Activated naive CD4-positive, alpha-beta T cell treated with Interleukin-2 at 50 U/mL for 16 hours (primary cell): ENCODE measurements around the gene ILF3.
"Not testable (repeated sequence)": the region's sequence is repeated elsewhere in the genome, so short reads cannot be mapped to it uniquely, and the experiment has no call there.

Experiments used
- DNase-seq: peaks from one replicate; pipeline ENCODE4 v3.0.0-alpha.2; 2020

The ILF3 gene

DNA sequence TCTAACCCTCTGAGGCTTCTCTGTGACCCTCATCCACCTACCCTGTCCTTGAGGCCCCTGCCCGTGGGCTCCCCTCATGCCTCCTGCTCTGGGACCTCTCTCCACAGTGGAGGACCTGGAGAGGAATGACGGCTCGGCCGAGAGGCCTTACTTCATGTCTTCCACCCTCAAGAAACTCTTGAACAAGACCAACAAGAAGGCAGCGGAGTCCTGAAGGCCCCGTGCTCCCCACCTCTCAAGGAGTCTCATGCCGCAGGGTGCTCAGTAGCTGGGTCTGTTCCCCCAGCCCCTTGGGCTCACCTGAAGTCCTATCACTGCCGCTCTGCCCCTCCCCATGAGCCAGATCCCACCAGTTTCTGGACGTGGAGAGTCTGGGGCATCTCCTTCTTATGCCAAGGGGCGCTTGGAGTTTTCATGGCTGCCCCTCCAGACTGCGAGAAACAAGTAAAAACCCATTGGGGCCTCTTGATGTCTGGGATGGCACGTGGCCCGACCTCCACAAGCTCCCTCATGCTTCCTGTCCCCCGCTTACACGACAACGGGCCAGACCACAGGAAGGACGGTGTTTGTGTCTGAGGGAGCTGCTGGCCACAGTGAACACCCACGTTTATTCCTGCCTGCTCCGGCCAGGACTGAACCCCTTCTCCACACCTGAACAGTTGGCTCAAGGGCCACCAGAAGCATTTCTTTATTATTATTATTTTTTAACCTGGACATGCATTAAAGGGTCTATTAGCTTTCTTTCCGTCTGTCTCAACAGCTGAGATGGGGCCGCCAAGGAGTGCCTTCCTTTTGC lies 10.8 kb upstream of the ILF3 start:
- no peak for DNase-seq

DNA sequence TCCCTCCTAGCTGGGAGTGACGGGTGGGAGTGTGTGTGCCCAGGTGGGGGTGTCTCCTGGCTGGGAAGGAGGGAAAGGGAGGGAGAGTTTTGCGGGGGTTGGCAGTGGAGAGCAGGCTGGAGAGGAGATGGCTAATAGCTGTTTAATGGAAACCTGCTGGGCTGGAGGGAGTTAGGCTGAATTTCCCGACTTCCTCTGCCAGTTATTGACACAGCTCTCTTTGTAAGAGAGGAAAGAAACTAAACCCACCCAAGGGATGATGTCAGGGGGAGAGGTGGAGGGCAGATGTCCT lies 10.2 kb upstream of the ILF3 start:
- DNase-seq: no peak

DNA sequence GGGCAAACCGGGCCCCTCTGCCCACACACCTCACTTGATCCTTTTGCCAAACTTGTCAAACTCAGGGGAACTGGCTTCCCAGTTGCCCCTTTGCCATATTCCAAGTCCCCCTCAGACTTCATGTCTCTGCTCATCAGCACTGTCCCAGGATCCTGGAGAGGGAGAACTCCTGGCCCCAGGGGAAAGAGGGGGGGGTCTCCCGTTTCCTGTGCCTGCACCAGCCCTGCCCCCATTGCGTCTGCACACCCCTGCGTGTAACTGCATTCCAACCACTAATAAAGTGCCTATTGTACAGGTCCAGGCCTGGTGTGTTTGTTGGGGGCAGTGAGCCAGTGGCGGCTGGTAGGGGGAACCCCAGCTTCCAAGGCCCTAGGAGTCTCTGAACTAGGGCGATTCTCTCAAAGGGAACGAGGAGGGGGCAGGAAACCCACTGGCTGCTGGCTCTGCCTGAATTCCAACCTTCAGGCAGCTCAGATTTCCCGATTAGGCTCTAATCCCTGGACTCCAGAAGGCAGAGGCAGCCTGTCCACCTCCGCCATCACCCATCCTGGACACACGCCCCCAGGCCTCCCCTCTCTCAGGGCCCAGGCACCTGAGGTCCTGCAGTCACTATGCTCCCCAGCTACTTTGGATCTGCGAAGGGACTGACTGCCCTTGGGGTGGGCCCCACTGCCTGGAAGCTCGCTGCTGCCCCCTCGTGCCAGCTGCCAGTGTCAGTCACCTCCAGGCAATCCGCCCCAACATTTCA lies 9.7 kb upstream of the ILF3 start:
- DNase-seq: peak; percentile 86

DNA sequence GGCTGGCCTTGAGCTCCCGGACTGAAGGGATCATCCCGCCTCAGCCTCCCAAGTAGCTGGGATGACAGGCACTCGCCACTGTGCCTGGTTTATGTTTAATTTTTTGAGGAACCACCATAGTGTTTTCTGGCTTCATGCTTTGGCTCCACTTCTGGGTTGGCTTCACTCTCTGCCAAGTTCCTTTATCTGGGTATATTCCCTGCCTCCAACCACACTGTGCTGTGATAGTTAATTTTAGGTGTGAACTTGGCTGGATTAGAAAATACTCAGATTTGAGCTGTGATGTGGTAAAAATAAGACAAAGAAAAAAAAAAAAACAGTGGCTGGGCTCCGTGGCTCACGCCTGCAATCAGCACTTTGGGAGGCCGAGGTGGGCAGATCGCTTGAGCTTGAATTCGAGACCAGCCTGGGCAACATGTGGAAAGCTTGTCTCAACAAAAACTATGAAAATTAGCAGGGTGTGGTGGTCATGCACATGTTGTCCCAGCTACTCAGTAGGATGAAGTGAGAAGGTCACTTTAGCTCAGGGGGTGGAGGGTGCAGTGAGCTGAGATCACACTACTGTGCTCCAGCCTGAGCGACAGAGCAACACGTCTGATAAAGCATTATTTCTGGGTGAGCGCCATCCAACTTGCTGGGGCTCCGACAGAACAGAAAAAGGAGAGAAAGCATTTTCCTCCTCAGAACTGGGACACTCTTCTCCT lies 7.5 kb upstream of the ILF3 start:
- no peak for DNase-seq

DNA sequence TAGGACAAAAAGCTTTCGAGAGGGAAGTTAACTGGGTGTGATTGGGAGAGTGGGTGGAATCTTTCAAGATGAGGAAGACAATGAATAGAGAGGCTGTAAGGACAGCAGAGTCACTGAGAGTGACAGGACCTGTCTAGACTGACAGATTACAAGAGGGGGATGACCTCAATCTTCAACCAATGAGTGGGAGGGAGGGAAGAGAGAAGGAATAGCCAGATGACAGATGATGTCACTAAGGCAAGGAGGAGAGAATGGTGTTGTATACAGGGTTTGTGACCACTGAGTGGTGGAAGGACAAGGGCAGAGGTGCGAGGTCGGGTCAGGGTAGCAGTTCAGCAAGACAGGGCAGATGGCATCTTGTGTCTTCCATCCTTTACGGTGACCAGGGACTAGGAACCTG lies 5.8 kb upstream of the ILF3 start:
- no peak for DNase-seq

DNA sequence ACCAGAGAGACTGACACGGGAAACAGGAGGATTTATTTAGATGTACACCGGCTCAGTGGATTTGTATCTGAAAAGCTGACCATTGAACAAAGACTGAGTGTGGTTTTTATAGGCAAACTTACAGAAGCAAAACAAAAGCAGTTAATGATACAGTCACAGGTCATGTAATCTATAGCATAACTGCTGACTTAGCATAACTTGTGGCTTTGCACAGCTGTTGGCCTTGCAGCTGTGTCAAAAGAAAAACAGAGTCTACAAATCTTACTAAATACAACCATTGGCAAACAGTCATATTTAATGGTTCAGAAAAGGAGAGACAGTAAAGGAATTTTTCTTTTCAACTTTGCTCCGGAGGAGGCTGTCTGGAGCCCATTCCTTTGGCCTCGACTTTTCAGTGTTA lies 2.3 kb upstream of the ILF3 start:
- DNase-seq: no peak

DNA sequence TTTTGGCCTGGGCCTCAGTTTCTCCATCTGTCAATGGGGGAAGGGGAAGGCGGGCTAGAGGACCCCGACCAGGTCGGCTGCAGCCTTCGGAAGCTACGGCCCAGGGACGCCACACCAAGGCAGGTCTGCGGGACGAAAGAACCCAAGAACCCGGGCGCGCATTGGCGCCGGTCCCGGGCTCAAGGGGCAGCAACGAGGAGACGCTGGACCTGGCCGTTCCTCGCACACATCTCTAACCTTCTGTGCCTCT lies 739 bp upstream of the ILF3 start:
- DNase-seq: no peak

DNA sequence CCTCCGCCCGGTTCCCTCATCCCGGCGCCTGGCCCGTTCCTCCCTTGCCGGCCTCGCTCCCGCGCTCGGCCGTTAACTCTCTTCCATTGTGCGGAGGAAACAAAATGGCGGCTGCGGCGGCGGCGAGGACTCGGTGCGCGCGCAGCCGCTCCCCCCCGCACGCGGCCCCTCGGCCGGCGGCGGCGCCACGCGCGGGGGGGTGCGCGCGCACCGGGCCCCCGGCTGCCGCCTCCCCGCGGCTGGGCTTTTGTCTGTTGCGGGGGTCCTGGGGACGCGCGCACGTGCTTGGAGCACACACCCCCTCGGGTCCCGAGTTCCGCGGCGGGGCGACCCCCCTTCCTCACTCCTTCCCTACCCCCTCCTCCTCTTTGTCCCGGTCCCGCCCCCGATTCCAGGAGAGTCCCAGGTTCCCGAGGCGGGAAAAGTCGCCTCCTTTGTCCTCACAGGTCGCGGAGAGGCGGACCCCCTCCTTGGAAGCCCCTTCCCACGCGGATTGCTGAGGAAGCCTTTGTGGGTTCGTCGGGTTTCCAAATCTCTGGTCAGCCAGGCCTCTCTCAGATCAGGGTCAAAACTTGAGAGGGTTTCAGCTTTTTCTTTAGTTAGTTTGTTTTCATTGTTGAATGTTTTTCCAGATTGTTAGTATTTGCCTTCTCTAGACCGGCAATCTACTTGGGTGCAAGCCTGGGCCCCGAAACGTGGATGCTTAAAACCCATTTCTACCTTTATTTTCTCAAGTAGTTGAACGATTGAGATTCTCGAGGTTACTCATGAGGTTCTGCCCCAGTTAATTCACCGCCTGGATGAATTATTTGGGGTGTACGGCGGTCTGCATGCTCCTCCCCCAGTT lies 687 bp downstream of the ILF3 start:
- DNase-seq: peak; percentile 68

DNA sequence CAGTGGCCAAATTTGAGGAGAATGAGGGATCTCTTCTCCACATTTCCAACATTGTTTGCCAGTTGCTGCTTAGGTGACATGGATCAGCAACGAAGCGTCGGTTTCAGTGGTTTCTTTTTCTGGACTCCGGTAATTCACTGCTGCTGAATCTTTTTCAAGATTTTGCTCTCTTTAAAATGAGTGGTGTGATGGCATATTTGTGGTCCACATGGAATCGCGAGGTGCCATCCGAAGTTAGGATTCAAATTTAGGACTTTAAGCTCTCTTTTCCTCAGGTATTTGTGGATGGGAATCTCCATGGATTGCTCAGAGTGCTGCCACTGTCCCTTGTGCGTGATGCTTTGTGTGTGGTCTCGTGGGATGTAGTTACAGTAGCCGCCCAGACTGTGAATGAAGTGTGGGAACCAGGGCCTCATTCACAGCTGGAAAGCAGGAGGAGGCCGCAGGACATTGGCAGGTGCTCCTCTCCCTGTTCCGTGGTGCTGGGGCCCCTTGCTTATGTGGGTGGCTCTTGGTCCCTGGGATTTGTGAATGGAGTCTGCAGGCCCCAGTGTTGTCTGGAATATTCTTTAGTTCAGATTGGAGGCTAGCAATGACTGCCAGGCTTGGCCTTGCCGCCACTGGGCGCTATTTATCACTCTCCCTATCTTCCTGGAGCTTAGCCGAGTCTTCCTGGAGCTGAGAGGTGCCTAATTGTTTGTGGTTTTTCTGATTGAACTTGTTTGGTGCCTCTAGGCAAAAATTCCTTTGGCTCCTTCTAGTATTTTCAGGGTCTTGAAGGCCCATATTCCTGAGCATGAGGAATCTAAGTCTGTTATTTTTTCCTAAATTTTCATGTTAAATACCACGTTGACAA lies 1.5 kb downstream of the ILF3 start:
- DNase-seq: peak; percentile 16

DNA sequence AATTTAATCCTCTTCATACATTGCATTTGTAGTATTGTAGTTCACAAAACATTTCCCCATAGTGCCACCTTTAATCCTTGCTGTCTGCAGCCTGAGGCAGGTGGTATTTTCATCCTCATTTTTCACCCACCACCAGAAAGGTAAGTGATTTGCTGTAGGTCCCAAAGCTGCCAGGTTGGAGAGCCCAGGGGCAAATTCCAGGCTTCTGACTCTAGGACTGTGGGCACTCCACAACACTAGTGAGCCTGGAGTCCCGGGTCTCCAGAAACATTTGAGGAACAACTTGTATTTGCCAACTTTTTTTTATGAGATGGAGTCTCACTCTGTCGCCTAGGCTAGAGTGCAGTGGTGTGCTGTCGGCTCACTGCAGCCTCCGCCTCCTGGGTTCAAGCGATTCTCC lies 6.2 kb downstream of the ILF3 start:
- no peak for DNase-seq

DNA sequence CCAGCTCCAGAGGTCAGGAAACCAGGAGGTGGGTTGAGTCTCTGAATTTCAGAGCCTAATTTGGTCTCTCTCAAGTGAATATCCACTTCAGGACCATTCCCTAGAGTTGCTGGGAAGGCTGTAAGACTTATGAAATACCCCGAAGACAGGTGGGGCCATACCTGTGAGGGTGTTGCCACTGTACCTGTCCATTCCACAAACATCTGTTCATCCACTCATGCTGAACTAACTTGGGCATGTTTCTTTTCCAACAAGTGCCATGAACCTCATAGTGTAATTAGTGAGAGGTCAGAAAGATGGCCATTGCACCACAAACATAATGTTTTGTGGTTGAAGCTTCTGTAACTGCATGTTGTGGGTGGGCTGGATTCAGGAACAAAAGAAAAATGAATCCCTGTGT lies 7.8 kb downstream of the ILF3 start:
- DNase-seq: no peak

DNA sequence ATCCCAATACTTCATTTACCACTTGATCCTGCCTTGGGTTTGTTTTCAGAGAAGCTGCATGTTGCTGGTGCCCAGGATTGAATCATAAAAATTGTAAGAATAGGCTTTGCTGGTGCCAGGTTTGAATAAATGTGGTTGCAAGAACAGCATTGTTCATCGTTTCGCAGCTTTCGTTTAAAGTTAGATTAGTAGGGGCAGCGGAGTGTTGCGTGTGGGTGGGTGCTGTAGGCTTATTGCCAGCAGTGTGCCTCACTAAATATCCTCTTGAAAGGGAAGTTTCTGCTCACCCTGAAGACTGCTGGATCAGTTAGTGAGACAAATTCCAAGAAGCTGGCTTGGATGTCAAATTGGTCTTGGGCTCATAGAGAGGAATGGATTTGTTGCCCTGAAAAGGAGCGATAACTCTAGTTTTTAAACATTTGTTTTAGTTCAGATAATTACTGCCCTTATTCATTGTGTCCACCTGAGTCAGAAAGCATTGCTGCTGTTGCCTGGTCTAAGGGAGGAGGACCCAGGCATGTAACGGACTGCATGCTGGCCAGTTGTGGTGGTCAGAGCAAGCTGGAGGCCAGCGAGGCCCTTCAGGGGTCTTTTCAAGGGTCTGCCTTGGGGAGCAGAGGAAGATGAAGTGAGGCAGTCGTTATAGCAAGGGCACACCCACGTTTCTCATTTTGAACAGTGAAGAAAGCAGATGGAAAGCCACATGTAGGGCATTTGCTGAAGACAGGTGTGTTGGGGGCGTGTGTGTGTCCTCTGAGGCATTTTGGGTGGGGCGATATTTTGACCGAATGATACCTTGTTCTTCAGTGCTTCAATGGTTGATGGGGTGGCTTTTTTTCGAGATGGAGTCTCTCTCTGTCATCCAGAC lies 8.5 kb downstream of the ILF3 start:
- peak; percentile 42 for DNase-seq

DNA sequence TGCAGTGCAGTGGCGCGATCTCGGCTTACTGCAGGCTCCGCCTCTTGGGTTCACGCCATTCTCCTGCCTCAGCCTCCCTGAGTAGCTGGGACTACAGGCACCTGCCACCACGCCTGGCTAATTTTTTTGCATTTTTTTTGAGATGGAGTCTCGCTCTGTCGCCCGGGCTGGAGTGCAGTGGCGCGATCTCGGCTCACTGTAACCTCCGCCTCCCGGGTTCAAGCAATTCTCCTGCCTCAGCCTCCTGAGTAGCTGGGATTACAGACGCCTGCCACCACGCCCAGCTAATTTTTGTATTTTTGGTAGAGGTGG lies 9.1 kb downstream of the ILF3 start:
- DNase-seq: not testable (repeated sequence)

DNA sequence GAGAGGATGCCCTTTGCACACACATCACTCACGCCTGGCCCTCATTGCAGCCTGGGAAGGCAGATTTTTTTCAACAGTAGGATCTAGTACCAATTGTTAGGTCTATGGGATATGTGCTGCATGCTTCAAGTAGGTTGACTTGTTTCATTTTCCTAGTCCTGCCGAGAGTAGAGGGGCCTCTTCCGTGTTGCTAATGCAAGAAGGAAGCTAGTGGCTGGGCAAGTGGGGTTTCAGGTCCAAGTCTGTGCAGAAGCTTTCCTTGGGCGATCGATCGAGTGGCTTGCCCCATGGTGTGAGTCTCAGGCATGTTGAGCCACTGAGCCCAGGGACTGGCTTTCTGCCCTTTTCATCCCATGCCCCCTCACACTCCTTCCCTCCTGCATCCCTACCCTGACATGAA lies 13.7 kb downstream of the ILF3 start:
- DNase-seq: no peak

DNA sequence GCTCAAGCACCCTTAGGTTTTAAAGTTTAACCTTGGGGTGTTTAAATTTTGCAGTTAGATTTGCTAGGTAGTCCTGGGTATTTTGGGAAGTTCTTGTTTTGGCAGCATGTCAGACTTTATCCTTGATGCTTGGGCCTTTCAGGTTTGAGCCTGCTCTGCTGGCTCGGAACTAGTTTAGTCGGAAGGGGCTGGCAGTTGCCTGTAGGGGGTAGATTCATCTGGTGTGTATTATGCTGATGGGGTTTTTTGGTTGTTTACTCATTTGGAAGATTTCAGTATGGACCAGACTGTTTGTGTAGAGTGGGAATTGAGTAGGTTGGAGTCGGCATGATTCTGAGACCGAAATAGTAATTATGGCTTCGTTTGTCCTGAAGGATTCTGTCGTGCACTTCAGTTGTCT lies 15.1 kb downstream of the ILF3 start:
- no peak for DNase-seq

DNA sequence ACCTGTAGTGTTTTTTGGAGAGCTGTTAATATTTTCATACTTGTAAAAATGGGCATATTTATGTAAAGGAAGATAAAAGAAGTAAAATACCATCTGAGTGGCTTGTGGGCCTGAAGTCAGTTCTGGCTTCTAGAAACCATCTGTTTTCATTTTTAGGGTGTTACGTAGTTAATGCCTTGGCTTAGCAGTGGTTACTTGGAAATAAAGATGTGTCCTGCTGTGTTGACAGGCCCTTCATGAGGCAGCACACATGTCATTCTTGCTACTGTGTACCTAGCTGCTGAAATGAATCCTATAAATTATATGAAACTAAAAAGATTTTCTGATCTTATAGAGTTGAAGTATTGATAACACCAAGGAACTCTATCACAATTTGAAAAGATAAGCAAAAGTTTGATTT lies 16.0 kb downstream of the ILF3 start:
- no peak for DNase-seq

DNA sequence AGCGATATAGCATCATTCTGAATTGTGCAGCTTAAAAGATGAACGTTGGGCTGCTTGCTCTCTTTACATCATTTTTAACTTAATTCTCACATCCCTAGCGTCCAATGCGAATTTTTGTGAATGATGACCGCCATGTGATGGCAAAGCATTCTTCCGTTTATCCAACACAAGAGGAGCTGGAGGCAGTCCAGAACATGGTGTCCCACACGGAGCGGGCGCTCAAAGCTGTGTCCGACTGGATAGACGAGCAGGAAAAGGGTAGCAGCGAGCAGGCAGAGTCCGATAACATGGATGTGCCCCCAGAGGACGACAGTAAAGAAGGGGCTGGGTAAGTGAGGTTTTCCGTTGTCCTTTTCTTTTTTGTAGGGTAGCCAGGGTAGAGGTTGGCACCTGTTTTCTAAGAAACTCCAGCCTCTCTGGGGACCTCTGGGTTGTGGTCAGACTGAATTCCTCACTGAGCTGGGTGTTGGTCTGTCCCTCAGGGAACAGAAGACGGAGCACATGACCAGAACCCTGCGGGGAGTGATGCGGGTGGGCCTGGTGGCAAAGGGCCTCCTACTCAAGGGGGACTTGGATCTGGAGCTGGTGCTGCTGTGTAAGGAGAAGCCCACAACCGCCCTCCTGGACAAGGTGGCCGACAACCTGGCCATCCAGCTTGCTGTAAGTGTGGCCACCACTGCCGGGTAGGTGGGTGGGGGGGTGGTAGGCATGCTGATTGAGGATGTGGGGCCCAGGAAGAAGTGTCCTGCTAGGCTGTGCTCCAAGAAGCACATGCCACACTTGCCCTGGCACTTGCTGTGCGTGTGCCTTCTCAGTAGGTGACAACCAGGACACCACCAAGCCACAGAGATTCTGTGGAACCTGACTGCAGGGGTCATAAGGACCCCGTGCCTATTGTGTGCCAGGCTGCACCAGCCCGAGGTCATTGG lies 17.0 kb downstream of the ILF3 start:
- DNase-seq: no peak

DNA sequence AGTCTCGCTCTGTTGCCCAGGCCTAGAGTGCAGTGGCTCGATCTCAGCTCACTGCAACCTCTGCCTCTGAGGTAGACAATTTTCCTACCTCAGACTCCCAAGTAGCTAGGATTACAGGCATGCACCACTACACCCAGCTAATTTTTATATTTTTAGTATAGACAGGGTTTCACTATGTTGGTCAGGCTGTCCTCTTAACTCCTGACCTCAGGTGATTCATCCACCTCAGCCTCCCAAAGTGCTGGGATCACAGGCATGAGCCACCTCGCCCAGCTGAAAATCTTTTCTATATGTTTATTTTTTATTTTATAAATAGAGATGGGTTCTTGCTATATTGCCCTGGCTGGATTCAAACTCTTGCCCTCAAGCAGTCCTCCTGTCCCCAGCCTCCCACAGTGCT lies 17.8 kb downstream of the ILF3 start:
- not testable (repeated sequence) for DNase-seq

DNA sequence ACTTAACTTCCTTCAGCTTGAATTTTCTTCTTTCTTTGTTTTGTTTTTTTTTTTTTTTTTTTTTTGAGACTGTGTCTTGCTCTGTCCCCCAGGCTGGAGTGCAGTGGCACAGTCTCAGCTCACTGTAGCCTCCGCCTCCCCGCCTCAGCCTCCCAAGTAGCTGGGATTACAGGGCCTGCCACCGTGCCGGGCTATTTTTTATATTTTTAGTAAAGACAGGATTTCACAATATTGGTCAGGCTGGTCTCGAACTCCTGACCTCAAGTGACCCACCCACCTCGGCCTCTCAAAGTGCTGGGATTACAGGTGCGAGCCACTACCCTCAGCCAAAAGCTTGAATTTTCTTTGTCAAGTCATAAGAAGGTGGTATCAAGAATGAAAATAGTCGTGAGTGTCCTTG lies 21.1 kb downstream of the ILF3 start:
- not testable (repeated sequence) for DNase-seq

DNA sequence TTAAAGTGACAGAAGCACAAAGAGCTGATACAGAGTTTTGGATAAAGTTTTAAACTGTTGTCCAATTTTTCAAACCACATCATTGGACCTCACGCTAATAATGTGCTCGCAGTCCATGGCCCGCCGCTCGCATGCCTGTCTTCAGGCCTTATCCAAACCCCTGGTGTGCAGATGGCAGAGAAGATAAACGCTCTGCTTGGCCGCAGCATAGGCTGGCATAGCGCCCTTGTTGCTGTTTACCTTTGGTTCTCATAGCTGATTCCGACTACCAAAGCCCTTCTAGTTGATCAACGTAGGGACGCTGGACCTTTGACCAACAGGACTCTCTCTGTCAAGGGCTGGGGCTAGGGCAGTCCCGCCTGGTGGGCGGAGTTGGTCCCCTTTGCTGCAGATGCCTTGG lies 23.6 kb downstream of the ILF3 start:
- no peak for DNase-seq

DNA sequence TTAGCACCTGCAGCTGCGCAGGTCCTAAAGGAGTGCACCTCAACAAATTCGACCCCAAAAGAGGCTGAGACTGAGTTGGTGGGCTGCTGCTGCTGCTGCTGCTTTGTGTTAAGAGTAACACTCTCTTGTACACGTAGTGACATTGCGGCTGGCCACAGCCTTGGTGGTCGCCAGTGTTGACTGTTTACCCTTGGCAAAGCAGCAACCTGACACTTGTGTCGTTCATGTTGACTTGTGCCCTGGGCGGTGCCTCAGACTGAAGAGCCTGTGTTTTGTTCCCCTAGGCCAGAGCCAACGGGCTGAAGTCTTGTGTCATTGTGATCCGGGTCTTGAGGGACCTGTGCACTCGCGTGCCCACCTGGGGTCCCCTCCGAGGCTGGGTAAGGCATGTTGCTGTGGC lies 24.7 kb downstream of the ILF3 start:
- no peak for DNase-seq
